Liver (tissue), 3 donors: ENCODE results near the gene ABCC1.

Experiments
- CTCF ChIP-seq: fragments of 150-350 bp; IDR thresholded peaks from 2 replicates; pipeline ENCODE4 v1.5.1; 2017; ENCODE audit warnings: improper control_type of control experiment, low read depth, low read length; ENCODE audit not compliant: missing input control
- FOXA1 ChIP-seq: IDR thresholded peaks from 2 replicates; pipeline ENCODE4 v1.6.1; 2016; ENCODE audit warnings: antibody characterized with exemption
- FOXA2 ChIP-seq: IDR thresholded peaks from 2 replicates; pipeline ENCODE4 v1.6.1; 2016; ENCODE audit warnings: antibody characterized with exemption
- MAX ChIP-seq: IDR thresholded peaks from 2 replicates; pipeline ENCODE4 v1.6.1; 2016; ENCODE audit warnings: antibody characterized with exemption
- REST ChIP-seq: IDR thresholded peaks from 2 replicates; pipeline ENCODE4 v1.6.1; 2016; ENCODE audit warnings: antibody characterized with exemption, mild to moderate bottlenecking
- TAF1 ChIP-seq: conservative IDR thresholded peaks from 2 replicates; pipeline ENCODE4 v1.6.1; 2016; ENCODE audit warnings: antibody characterized with exemption, mild to moderate bottlenecking
- YY1 ChIP-seq: IDR thresholded peaks from 2 replicates; pipeline ENCODE4 v1.6.1; 2016; ENCODE audit warnings: antibody characterized with exemption, mild to moderate bottlenecking
- TF ChIP-seq, protein P1 (sequence below): IDR thresholded peaks from 2 replicates; pipeline ENCODE4 v1.6.1; 2016; ENCODE audit warnings: antibody characterized with exemption
- donor health status: healthy.
- donor health status: healthy.

GRCh38 chr16:16161319-16161718, 211.9 kb downstream of the ABCC1 start:
- TF ChIP-seq CTCF (no peak), YY1 (no peak), REST (no peak), FOXA1 (no peak), TAF1 (no peak), FOXA2 (no peak), MAX (no peak)
- TF ChIP-seq, protein P1, sequence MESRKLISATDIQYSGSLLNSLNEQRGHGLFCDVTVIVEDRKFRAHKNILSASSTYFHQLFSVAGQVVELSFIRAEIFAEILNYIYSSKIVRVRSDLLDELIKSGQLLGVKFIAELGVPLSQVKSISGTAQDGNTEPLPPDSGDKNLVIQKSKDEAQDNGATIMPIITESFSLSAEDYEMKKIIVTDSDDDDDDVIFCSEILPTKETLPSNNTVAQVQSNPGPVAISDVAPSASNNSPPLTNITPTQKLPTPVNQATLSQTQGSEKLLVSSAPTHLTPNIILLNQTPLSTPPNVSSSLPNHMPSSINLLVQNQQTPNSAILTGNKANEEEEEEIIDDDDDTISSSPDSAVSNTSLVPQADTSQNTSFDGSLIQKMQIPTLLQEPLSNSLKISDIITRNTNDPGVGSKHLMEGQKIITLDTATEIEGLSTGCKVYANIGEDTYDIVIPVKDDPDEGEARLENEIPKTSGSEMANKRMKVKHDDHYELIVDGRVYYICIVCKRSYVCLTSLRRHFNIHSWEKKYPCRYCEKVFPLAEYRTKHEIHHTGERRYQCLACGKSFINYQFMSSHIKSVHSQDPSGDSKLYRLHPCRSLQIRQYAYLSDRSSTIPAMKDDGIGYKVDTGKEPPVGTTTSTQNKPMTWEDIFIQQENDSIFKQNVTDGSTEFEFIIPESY = no peak
